ENCODE results near the gene HGD. TPM values are rescaled to one million over a fixed set of nuclear protein-coding genes. Genes with fewer than 3 reads are reported as not detected.

The HGD gene
- total and polyA plus RNA-seq, 10 of the 15 experiments (the other 5 are each of a cell fraction or from before 2014, with no cell fraction given): 0.18 to 0.81 (median 0.40) TPM; not detected in 6

DNA sequence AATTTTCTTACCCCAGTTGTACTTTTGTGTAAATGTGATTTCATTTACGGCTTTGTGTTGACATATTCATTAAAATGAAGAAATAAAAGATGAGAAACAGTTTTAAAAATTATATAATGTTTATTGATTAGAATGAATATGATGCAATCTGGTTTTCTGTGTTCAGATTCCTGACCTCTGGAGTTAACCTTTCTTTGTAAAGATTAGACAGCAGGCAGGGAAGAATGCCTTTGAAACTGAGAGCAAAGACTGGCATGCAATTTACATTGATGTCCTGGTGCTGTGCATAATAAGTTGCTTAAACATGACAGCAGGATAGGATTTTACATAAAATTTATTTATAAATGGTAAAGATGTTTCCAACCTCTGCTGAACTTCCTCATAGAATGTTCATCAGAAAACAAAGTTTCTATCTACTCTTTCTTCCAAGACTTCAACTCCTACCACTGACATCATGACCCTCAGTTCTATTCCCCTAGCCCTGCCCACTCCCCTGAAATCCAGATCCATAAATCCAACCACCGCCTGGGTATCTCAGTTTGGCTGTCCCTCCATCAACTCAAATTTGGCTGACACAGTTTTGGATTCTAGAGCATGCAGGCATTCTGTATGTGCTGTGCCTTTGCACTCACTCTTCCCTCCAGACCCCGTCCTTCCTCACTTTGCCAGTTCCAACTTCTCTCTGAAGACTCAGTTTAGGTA is 1.7 kb downstream of the HGD start:
- no peak overlapping the region for H3K4me3 ChIP-seq
- POLR2A ChIA-PET: interaction anchor here (1.0 kb wide), 1 partner anchor 85 kb away, joined by 3 read pairs; no protein-coding TSS in a partner anchor
- CTCF ChIA-PET: no interaction called here
- no peak overlapping the region for H2AFZ ChIP-seq (ENCODE audit: control insufficient read depth, low read depth, low read length)
- no peaks in the 10 kb centered on the region for H3K79me2 ChIP-seq (ENCODE audit: control insufficient read depth, insufficient read depth, low read length)
- 92% methylated on average over 3 of the region's 3 CpGs for WGBS (ENCODE audit: insufficient coverage, insufficient replicate concordance, low lambda C conversion rate, missing lambda C conversion rate)
- ATAC-seq (no peak), DNase-seq (ENCODE audit: low read depth, low spot score) (no peak), FAIRE-seq (no peak)
- H3K27me3 ChIP-seq (replicated peaks in 1 of 2; ENCODE audit: control insufficient read depth in 2 of 2, insufficient read depth in 2 of 2, low read length in 1 of 2): no peaks in the 10 kb centered on the region
- peaks cover 12% of the 10 kb centered on the region; the same call in 1 of the 2 replicates for H3K4me1 ChIP-seq (ENCODE audit: control insufficient read depth, insufficient read depth, low read length)
- H4K20me1 ChIP-seq (ENCODE audit: control insufficient read depth, insufficient read depth): no peaks in the 10 kb centered on the region
- H3K27ac ChIP-seq (ENCODE audit: control insufficient read depth, insufficient read depth): no peak overlapping the region
- intact Hi-C loops (cut with micrococcal nuclease; ENCODE audit: unreplicated experiment): no loop called here
- TF ChIP-seq ZNF274 (IDR thresholded peaks at IDR 0.05; ENCODE audit: insufficient read depth, insufficient read length) (no peak), ZBED1 (IDR thresholded peaks at IDR 0.05; ENCODE audit: borderline replicate concordance) (no peak), IRF4 (IDR thresholded peaks at IDR 0.05; ENCODE audit: low read depth, low read length) (no peak)
- TF ChIP-seq, protein P1, sequence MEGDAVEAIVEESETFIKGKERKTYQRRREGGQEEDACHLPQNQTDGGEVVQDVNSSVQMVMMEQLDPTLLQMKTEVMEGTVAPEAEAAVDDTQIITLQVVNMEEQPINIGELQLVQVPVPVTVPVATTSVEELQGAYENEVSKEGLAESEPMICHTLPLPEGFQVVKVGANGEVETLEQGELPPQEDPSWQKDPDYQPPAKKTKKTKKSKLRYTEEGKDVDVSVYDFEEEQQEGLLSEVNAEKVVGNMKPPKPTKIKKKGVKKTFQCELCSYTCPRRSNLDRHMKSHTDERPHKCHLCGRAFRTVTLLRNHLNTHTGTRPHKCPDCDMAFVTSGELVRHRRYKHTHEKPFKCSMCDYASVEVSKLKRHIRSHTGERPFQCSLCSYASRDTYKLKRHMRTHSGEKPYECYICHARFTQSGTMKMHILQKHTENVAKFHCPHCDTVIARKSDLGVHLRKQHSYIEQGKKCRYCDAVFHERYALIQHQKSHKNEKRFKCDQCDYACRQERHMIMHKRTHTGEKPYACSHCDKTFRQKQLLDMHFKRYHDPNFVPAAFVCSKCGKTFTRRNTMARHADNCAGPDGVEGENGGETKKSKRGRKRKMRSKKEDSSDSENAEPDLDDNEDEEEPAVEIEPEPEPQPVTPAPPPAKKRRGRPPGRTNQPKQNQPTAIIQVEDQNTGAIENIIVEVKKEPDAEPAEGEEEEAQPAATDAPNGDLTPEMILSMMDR (IDR thresholded peaks at IDR 0.05 in 2 of 3, conservative IDR thresholded peaks at IDR 0.05 in 1 of 3; ENCODE audit: control insufficient read depth in 2 of 3, extremely low read depth in 1 of 3, insufficient read depth in 1 of 3, low read depth in 3 of 3, low read length in 3 of 3): no peak
- TF ChIP-seq, protein P2, sequence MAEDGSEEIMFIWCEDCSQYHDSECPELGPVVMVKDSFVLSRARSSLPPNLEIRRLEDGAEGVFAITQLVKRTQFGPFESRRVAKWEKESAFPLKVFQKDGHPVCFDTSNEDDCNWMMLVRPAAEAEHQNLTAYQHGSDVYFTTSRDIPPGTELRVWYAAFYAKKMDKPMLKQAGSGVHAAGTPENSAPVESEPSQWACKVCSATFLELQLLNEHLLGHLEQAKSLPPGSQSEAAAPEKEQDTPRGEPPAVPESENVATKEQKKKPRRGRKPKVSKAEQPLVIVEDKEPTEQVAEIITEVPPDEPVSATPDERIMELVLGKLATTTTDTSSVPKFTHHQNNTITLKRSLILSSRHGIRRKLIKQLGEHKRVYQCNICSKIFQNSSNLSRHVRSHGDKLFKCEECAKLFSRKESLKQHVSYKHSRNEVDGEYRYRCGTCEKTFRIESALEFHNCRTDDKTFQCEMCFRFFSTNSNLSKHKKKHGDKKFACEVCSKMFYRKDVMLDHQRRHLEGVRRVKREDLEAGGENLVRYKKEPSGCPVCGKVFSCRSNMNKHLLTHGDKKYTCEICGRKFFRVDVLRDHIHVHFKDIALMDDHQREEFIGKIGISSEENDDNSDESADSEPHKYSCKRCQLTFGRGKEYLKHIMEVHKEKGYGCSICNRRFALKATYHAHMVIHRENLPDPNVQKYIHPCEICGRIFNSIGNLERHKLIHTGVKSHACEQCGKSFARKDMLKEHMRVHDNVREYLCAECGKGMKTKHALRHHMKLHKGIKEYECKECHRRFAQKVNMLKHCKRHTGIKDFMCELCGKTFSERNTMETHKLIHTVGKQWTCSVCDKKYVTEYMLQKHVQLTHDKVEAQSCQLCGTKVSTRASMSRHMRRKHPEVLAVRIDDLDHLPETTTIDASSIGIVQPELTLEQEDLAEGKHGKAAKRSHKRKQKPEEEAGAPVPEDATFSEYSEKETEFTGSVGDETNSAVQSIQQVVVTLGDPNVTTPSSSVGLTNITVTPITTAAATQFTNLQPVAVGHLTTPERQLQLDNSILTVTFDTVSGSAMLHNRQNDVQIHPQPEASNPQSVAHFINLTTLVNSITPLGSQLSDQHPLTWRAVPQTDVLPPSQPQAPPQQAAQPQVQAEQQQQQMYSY (CRISPR knock-in tag; IDR thresholded peaks at IDR 0.05): no peak
- no peak overlapping the region for H3K9ac ChIP-seq (ENCODE audit: control insufficient read depth, insufficient read depth, low read length)
- peaks cover 2% of the 10 kb centered on the region; the same call in 1 of the 3 replicates for H3K9me3 ChIP-seq (replicated peaks; ENCODE audit: control insufficient read depth, insufficient read depth, low read length)
- in situ Hi-C loops (cut with MboI): no loop called here
- no peaks in the 10 kb centered on the region for H3K36me3 ChIP-seq (ENCODE audit: control insufficient read depth in 2 of 2, insufficient read depth in 2 of 2, low read length in 1 of 2)
- BruUV-seq (replicated peaks): no TSS peak
- RAD21 ChIA-PET (ENCODE audit: unreplicated experiment): no interaction called here
- SMC1A ChIA-PET (ENCODE audit: uncharacterized antibody, unreplicated experiment): no interaction called here
- H3K4me2 ChIP-seq (ENCODE audit: control insufficient read depth, insufficient read depth): no peak overlapping the region

Measured in GM12878 (cell line).